GM08714 (cell line): ENCODE data around the gene LMLN.
"Not testable (repeated sequence)": the region's sequence is repeated elsewhere in the genome, so short reads cannot be mapped to it uniquely, and the experiment has no call there.

Source experiments
- H3K4me3 ChIP-seq: fragments of 200-500 bp; sonication (Bioruptor generic); 2 replicates; pipeline ENCODE4 v1.5.1; 2014; ENCODE audit warnings: mild to moderate bottlenecking, low read length, inconsistent platforms
- ZNF274 ChIP-seq: IDR thresholded peaks from 2 replicates; pipeline ENCODE4 v1.6.1; 2012; ENCODE audit warnings: mild to moderate bottlenecking, low read depth, low read length

The LMLN gene

DNA sequence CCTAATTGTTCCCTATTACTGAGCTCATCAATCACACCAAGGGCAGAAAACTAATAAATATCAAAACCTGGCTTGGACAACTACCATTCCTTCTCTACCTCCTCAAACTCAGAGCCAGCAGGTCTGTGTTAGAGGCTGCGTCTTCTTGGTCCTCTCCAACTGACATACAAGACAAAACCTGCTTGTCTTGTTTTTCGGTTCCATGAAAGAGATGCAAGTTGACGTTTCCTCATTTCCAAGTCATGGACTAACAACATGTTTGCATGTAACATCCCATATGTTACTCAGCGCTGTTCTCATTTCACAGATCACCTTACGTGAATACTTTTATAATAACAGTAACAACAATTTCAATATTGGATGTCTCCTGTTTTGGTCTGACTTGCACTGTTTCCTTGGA lies 110.9 kb downstream of the LMLN start:
- no peak overlapping the region for H3K4me3 ChIP-seq
- TF ChIP-seq ZNF274: no peak

GRCh38 chr3:198071602-198072287 lies 111.7 kb downstream of the LMLN start:
- TF ChIP-seq ZNF274: no peak

DNA sequence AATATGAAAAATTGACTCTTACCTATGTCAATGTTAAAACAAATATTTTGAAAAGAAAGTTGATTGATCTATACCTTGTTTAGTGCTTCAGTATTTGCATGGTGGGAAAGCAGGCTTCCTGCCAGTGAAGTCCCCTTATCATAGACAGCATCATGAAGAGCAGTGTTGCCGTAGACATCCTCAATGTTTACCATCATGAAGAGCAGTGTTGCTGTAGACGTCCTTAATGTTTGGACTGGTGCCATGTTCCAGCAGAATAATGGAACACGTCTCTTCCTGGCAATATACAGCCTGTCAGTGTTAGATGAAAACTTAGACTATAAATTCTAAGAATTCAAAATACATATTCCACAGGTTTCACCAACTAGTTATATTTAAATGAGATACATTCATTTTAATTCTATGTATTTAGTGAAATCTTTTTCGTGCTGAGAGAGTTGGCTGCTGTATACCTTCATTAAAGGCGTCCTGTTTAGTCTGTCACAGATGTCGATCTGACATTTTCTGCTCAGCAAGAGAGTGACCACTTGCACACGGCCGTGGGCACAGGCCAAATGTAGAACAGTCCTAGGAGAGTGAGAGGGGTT lies 116.8 kb downstream of the LMLN start:
- TF ChIP-seq ZNF274: no peak
- H3K4me3 ChIP-seq: no peak overlapping the region

More at GRCh38 chr3:198071602-198072287, 111.7 kb downstream of the LMLN start:
- H3K4me3 ChIP-seq: no peak overlapping the region

- no peak for TF ChIP-seq ZNF274
Observed at GRCh38 chr3:198079771-198080520, 119.9 kb downstream of the LMLN start.

DNA sequence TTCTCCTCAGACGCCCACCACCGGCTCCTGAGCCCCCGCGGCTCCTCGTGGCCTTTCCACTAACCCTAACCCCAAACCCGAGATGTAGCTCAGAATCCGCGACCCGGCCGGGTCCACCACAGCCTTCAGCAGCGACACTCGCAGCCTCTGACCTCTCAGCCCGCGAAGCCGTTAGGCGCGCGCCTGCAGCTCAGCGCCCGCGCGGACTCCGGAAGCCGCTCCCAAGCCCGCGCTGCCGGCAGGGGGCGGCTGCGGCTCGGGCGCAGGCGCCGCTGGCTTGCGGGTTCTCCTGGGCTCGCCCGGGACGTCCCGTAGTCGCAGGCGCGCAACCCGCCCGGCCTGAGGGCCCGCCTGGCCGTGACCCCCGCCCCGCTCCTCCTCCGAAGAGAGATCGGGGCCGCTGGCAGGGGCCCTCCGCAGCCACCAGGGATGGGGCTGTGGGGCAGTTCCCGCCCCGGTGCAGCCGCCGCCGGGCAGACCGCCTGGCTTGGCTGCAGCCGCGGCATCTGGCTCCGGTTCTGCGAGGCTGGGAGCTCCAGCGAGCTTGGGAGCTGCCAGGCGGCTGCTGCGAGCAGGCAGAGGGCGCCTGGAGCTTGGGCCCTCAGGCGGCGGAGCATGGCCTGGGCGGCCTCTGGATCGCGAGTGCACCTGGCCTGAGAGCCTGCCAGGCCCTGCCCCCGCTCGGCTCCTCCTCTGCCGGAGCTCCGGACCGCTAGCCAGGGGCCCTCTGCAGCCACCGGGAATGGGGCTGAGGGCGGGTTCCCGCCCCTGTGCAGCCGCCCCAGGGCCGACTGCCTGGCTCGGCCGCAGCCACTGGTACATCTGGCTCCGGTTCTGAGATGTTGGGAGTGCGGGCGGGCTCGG lies 120.7 kb downstream of the LMLN start:
- TF ChIP-seq ZNF274: no peak
- no peak overlapping the region; the same call in 1 of the 2 replicates for H3K4me3 ChIP-seq

More at GRCh38 chr3:198079771-198080520, 119.9 kb downstream of the LMLN start:
- no peak overlapping the region; the same call in none of the 2 replicates for H3K4me3 ChIP-seq

DNA sequence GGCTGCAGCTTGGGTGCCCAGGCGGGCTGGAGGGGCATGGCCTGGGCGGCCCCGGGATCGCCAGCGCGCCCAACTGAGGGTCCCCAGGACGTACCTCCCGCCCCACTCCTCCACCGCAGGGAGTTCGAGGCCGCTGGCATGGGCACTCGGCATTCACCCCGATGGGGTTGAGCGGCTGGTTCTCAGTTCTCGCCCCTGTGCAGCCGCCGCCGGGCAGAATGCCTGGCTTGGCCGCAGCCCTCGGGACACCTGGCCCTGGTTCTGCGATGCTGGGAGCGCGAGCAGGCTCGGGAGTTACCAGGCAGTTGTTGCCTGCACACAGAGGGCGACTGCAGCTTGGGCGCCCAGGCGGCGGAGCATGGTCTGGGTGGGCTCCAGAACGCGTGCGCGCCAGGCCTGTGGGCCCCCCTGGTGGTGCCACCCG lies 121.4 kb downstream of the LMLN start:
- no peak for TF ChIP-seq ZNF274
- no peak overlapping the region for H3K4me3 ChIP-seq

DNA sequence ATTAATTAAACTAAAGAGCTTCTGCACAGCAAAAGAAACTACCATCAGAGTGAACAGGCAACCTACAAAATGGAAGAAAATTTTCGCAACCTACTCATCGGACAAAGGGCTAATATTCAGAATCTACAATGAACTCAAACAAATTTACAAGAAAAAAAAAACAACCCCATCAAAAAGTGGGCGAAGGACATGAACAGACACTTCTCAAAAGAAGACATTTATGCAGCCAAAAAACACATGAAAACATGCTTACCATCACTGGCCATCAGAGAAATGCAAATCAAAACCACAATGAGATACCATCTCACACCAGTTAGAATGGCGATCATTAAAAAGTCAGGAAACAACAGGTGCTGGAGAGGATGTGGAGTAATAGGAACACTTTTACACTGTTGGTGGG lies 122.2 kb downstream of the LMLN start:
- not testable (repeated sequence) for H3K4me3 ChIP-seq

DNA sequence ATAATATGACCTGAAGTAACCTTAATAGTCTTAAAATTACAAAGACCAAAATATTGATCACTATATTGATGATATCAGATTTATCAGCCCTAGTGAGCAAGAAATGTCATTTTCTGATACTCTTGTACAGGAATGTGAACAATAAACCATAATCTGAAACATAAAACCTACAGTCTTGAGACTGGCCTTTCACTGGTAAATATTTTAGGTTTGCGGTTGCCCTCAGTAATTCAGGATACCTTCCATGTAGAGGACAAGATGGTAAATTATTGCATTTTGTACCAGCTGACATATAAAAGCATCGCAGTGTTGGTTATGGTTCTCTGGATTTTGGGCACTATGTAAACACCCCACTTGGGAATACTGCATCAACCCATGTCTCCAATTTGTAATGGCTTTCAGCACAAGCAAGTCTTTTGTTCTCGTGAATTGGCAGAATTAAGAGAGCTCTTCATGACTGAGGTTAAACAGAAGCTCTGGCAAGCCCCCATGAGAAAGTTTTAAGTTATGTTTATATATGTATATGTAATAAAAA lies 128.5 kb downstream of the LMLN start:
- no peak for TF ChIP-seq ZNF274
- no peak overlapping the region for H3K4me3 ChIP-seq

DNA sequence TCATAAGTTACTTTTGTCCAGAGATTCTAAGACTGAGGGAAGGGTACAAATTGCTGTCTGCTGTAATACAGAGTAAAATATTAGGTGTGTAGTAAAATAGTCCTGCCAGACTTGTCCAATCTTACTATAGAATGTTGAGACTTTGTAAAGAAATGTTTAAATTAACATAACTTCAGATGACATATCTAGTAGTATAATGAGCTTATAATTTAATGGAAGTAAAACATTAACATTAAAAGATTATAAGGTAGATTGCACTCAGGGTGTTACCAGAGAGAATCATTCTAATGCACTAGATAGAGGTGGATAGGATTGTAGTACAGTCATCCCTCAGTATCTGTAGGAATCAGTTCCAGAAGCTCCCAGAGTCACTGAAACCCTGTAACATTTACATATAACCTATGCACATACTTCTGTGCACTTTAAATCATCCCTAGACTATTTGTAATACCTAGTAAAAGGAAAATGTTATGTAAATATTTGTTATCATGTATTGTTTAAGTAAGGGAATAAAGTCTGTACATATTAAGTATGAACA lies 130.8 kb downstream of the LMLN start:
- TF ChIP-seq ZNF274: no peak
- no peak overlapping the region for H3K4me3 ChIP-seq

GRCh38 chr3:198092276-198092675 lies 132.3 kb downstream of the LMLN start:
- H3K4me3 ChIP-seq: no peak overlapping the region
- TF ChIP-seq ZNF274: no peak

DNA sequence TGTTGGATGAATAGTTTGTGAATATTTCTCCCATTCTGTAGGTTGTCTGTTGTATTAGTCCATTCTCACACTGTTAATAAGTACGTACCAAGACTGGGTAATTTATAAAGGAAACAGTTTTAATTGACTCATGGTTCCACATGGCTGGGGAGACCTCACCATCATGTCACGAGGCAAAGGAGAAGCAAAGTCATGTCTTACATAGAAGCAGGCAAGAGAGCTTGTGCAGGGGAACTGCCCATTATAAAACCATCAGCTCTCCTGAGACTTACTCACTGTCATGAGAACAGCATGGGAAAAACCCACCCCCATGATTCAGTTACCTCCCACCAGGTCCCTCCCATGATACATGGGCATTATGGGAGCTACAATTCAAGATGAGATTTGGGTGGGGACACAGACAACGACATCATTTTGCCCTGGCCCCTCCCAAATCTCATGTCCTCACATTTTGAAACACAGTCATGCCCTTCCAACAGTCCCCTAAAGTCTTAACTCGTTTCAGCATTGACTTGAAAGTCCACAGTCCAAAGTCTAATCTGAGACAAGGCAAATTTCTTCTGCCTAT lies 133.2 kb downstream of the LMLN start:
- TF ChIP-seq ZNF274: no peak
- H3K4me3 ChIP-seq: no peak overlapping the region
